ENCODE data around the gene CLNK. TPM values are rescaled to one million over a fixed set of nuclear protein-coding genes. Genes with fewer than 3 reads are reported as not detected.

CLNK gene
- total and polyA plus RNA-seq, 2 of the 8 experiments (the other 6 are each of a cell fraction or from before 2014, with no cell fraction given): not detected

DNA sequence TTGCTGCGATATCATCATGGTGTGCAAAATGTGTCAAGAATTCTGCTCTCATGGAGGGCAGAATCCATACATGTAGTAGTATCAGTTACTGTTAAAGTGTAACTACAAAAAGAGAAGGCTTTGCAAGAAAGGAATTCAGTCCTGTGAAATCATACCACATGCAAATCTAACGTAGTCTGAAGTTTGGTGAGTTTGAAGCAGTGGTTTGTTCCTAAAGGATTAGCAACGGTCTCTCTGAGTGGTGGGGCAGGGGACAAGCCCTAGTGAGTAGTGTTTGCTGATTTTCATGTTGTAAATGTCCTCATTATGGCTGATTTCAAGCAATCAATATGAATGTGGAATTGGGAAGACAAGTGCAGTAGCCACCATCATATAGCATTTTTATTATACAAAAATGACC is 47.1 kb upstream of the CLNK start (continued):
- no peak for TF ChIP-seq EP300 (IDR thresholded peaks at IDR 0.05; ENCODE audit: borderline replicate concordance in 1 of 2, low read depth in 2 of 2, low read length in 2 of 2)
- no peak for TF ChIP-seq JUN (IDR thresholded peaks at IDR 0.05; ENCODE audit: low read depth, low read length)
- no peak for TF ChIP-seq SP1 (IDR thresholded peaks at IDR 0.05; ENCODE audit: low read depth, low read length)
